GM12892 (cell line): ENCODE results near the gene ARHGEF2.

Source experiments
- POLR2A ChIP-seq: IDR thresholded peaks from 2 replicates; pipeline ENCODE4 v1.6.1; 2011; ENCODE audit warnings: low read depth, low read length, control low read depth
- POLR2AphosphoS5 ChIP-seq: IDR thresholded peaks from 2 replicates; pipeline ENCODE4 v1.6.1; 2011; ENCODE audit warnings: low read depth, low read length, control low read depth
- TAF1 ChIP-seq: IDR thresholded peaks from 2 replicates; pipeline ENCODE4 v1.6.1; 2011; ENCODE audit warnings: low read depth, mild to moderate bottlenecking, control low read depth, low read length, borderline replicate concordance

- no peak for TF ChIP-seq POLR2A
- no peak for TF ChIP-seq POLR2AphosphoS5
- no peak for TF ChIP-seq TAF1
Measured at GRCh38 chr1:155932487-155932886, 45.9 kb downstream of the ARHGEF2 start.
